T-helper 2 cell (primary cell): ENCODE measurements around the gene PIK3CD.
"Not testable (repeated sequence)": the region's sequence is repeated elsewhere in the genome, so short reads cannot be mapped to it uniquely, and the experiment has no call there.

ENCODE experiments used
- DNase-seq, 5 experiments: peaks; one replicate each; pipeline versions ENCODE4 v3.0.0 to v3.0.0-alpha.2; 2012 to 2022

PIK3CD gene

DNA sequence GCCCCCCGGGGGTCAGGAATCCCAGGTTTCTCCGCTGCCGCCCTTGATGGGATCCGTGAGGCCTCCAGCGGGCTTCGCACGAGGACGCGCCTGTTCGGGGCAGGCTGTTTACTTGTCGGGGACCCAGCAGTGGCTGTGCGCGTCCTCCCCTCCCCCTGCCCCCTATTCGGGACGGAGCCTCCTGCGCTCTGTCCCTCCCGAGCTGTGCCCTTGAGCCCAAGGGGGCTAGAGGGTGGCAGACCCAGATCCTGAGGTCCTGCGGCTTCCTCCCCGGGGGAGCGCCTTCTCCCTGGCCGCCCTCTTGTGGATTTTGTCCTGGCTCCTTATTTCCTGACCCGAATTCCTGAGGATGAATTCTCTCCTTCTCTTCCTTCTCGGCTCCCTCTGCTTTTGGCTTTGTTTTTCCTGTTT, 38.4 kb downstream of the PIK3CD start:
- no peak for DNase-seq

GRCh38 chr1:9690440-9691107, 39.0 kb downstream of the PIK3CD start:
- no peak for DNase-seq

GRCh38 chr1:9691108-9691445, 39.5 kb downstream of the PIK3CD start:
- no peak for DNase-seq

- DNase-seq, result no peak
Observed at GRCh38 chr1:9691691-9692090, 40.2 kb downstream of the PIK3CD start.

DNA sequence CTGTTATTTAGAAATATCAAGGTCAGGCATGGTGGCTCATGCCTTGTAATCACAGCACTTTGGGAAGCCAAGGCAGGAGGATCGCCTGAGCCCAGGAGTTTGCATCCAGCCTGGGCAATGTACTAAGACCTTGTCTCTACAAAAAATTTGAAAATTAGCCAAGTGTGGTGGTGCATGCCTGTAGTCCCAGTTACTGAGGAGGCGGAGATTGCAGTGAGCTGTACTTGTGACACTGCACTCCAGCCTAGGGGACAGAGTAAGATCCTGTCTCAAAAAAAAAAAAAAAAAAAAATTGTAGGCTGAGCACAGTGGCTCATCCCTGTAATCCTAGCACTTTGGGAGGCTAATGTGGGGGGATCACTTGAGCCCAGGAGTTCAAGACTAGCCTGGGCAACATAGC, 45.3 kb downstream of the PIK3CD start:
- no peak for DNase-seq

DNA sequence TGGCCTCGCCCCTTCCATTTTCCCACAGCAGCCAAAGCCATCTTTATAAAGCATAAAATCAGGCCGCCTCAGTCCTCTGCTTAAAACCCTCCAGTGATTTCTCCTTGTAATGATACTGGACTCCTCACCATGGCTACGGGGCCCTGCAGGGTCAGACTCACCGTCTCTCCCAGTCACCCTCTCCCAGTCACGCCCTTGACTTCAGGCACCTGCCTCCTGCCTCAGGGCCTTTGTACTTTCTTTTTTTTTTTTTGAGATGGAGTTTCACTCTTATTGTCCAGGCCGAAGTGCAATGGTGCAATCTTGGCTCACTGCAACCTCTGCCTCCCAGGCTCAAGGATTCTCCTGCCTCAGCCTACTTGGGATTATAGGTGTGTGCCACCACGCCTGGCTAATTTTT, 47.8 kb downstream of the PIK3CD start:
- no peak for DNase-seq

- DNase-seq, result no peak
Observed at GRCh38 chr1:9700340-9700739, 48.8 kb downstream of the PIK3CD start.

DNA sequence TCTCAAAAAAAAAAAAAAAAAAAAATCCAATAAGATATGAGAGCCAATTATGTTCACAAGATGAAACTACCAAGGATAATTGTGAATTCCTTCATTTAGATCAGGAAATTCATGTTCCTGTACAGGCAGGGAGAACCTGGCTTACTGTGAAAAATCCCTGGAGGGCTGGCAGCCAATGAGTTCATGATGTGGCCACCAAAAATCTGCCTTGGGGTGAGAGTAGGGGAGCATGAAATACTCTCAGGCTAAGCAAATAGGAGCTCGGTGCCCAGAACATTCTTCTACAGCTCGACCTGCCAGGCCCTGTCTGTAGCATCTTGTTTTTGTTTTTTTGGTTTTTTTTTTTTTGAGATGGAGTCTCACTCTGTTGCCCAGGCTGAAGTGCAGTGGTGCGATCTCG, 50.1 kb downstream of the PIK3CD start:
- no peak for DNase-seq

- no peak for DNase-seq
Observed at GRCh38 chr1:9703165-9703509, 51.6 kb downstream of the PIK3CD start.

DNA sequence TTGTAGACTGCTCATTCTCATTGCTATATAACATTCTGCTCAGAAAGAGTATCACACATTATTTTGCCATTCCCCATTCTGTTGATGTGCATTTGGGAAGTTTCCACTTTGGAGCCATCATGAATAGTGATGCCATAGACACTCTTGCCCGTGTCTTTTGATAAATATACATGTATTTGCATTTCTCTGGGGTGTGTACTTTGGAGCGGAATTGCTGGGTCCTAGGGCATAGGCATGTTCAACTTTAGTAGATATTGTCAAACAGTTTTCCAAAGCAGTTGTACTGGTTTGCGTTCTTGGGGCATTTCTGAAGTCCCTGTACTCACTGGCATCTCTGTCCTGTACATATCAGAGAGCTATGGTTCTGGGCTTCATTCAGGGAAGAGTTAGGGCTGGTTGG, 52.1 kb downstream of the PIK3CD start:
- no peak for DNase-seq

- DNase-seq, result peak in 1 of 5 experiments; percentile 55
Observed at GRCh38 chr1:9705337-9706093, 54.0 kb downstream of the PIK3CD start.

DNA sequence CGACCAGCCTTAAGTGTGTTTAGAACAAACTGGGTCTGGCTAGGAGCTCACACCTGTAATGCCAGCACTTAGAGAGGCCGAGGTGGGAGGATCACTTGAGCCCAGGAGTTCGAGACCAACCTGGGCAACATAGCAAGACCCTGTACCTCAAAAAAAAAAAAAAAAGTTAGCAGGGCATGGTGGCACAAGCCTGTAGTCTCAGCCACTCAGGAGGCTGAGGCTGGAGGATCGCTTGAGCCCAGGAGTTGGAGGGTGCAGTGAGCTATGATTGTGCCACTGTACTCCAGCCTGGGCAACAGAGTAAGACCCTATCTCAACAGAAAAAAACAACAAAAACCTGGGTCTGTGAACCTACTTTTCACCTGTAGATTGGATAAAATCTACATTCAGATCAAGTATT, 54.6 kb downstream of the PIK3CD start:
- DNase-seq, result no peak

GRCh38 chr1:9710037-9710436, 58.5 kb downstream of the PIK3CD start:
- no peak for DNase-seq

GRCh38 chr1:9711466-9712020, 60.0 kb downstream of the PIK3CD start:
- DNase-seq, result no peak

DNA sequence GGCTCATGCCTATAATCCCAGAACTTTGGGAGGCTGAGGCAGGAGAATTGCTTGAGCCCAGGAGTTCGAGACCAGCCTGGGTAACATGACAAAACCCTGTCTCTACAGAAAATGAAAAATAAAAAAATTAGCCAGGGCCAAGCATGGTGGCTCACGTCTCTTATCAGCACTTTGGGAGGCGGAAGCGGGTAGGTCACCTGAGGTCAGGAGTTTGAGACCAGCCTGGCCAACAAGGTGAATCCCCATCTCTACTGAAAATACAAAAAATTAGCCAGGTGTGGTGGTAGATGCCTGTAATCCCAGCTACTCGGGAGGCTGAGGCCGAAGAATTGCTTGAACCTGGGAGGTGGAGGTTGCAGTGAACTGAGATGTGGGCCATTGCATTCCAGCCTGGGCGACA, 61.2 kb downstream of the PIK3CD start:
- DNase-seq, result not testable (repeated sequence)

DNA sequence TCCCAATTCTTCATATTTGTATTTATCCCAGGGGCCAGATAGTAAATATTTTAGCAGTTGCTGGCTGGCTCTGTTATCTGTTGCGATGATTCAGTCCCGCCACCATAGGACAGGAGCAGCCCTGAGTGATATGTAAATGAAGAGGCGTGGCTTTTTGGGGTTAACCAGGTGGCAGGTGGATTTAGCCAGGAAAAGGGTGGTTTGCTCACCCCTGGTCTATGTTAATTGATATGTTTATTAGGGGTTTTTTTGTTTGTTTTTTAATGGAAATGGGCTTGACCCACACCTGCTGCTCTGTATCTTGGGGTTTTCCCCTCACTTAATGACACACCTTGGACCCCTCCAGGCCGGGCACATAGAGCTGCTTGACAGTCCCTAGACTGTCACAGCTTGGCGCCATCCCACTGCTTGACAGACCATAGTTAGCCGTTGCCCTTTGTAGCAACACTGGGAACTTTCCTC, 62.8 kb downstream of the PIK3CD start:
- peak in 1 of 5 experiments; percentile 34 for DNase-seq

- DNase-seq, result peak in 3 of 5 experiments; percentile 35 to 89 (median 62)
Observed at GRCh38 chr1:9715536-9716226, 64.2 kb downstream of the PIK3CD start.

DNA sequence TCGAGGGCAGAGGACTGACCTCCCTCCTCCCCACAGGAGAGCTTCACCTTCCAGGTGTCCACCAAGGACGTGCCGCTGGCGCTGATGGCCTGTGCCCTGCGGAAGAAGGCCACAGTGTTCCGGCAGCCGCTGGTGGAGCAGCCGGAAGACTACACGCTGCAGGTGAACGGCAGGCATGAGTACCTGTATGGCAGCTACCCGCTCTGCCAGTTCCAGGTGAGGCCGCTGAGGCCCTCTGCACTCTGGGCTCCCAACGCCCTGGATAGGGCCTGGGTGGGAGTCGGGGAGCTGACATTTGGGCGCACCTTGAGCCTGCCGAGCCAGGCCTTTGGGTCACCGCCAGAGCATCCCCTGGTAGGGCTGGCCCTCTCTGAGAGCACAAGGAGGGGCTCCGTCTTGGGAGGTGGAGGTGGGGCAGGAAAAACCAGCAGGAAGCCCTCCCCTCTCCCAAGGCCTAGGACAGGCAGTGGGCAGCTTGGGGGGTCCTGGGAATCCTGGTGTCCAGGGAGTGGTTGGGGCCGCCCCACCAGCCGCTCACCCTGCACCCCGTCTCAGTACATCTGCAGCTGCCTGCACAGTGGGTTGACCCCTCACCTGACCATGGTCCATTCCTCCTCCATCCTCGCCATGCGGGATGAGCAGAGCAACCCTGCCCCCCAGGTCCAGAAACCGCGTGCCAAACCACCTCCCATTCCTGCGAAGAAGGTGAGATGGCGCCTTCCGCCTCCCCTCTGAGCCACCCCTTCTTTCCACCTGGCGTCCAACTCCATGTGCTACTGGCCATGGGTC, 65.1 kb downstream of the PIK3CD start:
- DNase-seq, result peak in 1 of 5 experiments; percentile 56

GRCh38 chr1:9717193-9718005, 65.9 kb downstream of the PIK3CD start:
- peak; percentile 55 to 99 (median 82) for DNase-seq

DNA sequence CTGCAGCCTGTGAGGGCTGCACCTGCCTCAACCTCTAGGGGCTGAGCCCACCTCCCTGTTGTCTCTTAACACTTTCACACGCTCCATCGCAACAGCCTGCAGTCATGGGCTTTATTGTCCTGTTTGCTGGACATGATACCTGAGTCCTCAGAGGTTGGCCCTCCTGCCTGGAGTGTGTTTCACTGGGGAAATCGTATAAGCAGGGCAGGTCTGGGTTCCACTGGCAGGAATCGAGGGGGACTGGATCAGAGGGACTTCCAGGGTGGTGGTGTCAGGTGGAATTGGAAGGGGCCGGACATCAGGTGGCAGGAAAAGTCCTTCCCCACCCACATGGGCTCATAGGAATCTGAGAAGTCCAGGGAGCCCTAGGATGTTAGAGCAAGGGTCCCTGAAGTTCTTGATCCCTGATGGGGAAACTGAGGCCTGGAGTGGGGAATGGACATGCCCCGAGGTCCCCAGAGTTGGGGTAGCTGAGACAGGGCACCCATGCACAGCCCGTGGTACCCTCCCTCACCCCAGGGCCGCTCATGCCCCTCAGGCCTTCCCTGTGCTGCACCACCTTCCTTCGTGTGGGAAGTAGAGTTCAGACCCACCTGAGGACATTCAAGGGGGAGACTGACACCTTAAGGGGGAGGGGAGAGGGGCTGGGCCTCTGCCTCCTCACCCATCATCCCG, 66.6 kb downstream of the PIK3CD start:
- DNase-seq, result no peak
